ENCODE results near the gene MRC1. TPM values are rescaled to one million over a fixed set of nuclear protein-coding genes. Genes with fewer than 3 reads are reported as not detected.

The MRC1 gene
- total RNA-seq, 1 donor from 2014 or later: not detected

GRCh38 chr10:17782921-17783665, 26.1 kb upstream of the MRC1 start:
- H3K27me3 Mint-ChIP-seq (ENCODE audit: unreplicated experiment): no peaks in the 10 kb centered on the region
- no peak overlapping the region for H3K4me3 Mint-ChIP-seq (ENCODE audit: unreplicated experiment)
- no peaks in the 10 kb centered on the region for H3K36me3 Mint-ChIP-seq (ENCODE audit: unreplicated experiment)
- DNase-seq (ENCODE audit: extremely low spot score, unreplicated experiment): no peak
- peak overlapping the region; percentile 62 for H3K27ac Mint-ChIP-seq (ENCODE audit: unreplicated experiment)
- no peaks in the 10 kb centered on the region for H3K9me3 Mint-ChIP-seq (ENCODE audit: unreplicated experiment)
- TF ChIP-seq CTCF (IDR thresholded peaks at IDR 0.05): no peak
- peaks cover 43% of the 10 kb centered on the region for H3K4me1 Mint-ChIP-seq (ENCODE audit: unreplicated experiment)

DNA sequence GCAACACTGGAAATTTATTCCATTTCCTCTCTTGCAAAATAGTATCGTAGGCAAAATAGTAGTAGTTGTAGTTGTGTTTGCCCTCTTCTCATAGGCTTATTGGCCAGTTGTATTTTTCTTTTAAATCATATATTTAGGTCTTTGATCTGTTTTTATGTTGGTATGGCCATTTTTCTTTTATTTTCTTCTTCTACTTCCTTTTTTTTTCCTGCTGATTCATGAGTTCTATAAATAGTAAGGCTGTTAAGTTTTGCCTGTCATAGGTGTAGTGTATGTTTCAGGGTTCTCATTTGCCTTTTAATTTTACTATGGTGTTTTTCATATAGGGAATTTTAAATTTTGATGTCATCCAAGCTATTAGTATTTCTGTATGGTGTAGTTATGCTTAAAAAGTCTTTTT, 25.4 kb upstream of the MRC1 start:
- no peak overlapping the region for H3K4me3 Mint-ChIP-seq (ENCODE audit: unreplicated experiment)
- TF ChIP-seq CTCF (IDR thresholded peaks at IDR 0.05): no peak
- no peaks in the 10 kb centered on the region for H3K36me3 Mint-ChIP-seq (ENCODE audit: unreplicated experiment)
- H3K4me1 Mint-ChIP-seq (ENCODE audit: unreplicated experiment): peaks cover 45% of the 10 kb centered on the region
- peak overlapping the region; percentile 35 for H3K27ac Mint-ChIP-seq (ENCODE audit: unreplicated experiment)
- DNase-seq (ENCODE audit: extremely low spot score, unreplicated experiment): no peak
- H3K9me3 Mint-ChIP-seq (ENCODE audit: unreplicated experiment): no peaks in the 10 kb centered on the region
- H3K27me3 Mint-ChIP-seq (ENCODE audit: unreplicated experiment): no peaks in the 10 kb centered on the region

- Mint-ChIP-seq H3K36me3 (ENCODE audit: unreplicated experiment) (no peaks in the 10 kb centered on the region), H3K27ac (ENCODE audit: unreplicated experiment) (no peak overlapping the region), H3K9me3 (ENCODE audit: unreplicated experiment) (no peaks in the 10 kb centered on the region), H3K4me3 (ENCODE audit: unreplicated experiment) (no peak overlapping the region), H3K27me3 (ENCODE audit: unreplicated experiment) (no peaks in the 10 kb centered on the region), H3K4me1 (ENCODE audit: unreplicated experiment) (peaks cover 48% of the 10 kb centered on the region)
- no peak for DNase-seq (ENCODE audit: extremely low spot score, unreplicated experiment)
- no peak for TF ChIP-seq CTCF (IDR thresholded peaks at IDR 0.05)
These were observed 24.5 kb upstream of the MRC1 start for GRCh38 chr10:17784688-17785087.

- Mint-ChIP-seq H3K4me1 (ENCODE audit: unreplicated experiment) (peaks cover 48% of the 10 kb centered on the region), H3K27me3 (ENCODE audit: unreplicated experiment) (no peaks in the 10 kb centered on the region), H3K9me3 (ENCODE audit: unreplicated experiment) (no peaks in the 10 kb centered on the region), H3K36me3 (ENCODE audit: unreplicated experiment) (no peaks in the 10 kb centered on the region), H3K4me3 (ENCODE audit: unreplicated experiment) (no peak overlapping the region), H3K27ac (ENCODE audit: unreplicated experiment) (no peak overlapping the region)
- TF ChIP-seq CTCF (IDR thresholded peaks at IDR 0.05): no peak
- no peak for DNase-seq (ENCODE audit: extremely low spot score, unreplicated experiment)
These were observed 23.7 kb upstream of the MRC1 start for GRCh38 chr10:17785276-17785930.

All from osteocyte (in vitro differentiated cells).